Fibroblast of skin of left biceps (primary cell): ENCODE measurements around the gene RYR3.

Experiments
- DNase-seq, 2 experiments: peaks; one replicate each; pipeline ENCODE4 v3.0.0-alpha.2; 2013; ENCODE audit warnings: low read depth in 2 of 2

RYR3 gene

GRCh38 chr15:33826201-33826600 is 515.4 kb downstream of the RYR3 start:
- DNase-seq = no peak

- no peak for DNase-seq
Observed at GRCh38 chr15:33830351-33830750, 519.6 kb downstream of the RYR3 start.

DNA sequence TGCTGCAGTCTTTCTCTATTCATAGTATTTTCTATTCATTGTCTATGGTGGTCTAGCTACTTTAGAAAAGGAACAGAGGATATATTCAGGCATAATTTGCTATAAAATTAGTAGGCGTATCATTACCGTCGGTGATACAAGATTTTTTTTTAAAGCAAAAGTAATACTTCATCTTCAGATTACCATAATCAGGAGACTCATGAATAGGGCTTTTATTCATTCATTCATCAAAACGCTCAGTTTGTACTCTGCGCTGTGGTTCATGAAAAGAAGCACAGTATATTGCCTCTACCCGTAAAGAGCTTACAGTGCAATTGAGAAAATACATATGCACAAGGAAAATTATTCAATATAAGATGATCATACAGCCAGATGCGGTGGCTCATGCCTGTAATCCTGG is 520.9 kb downstream of the RYR3 start:
- DNase-seq = no peak

- no peak for DNase-seq
Observed at GRCh38 chr15:33834892-33835743, 524.4 kb downstream of the RYR3 start.

- no peak for DNase-seq
Observed at GRCh38 chr15:33837294-33837693, 526.5 kb downstream of the RYR3 start.

GRCh38 chr15:33839540-33839939 is 528.8 kb downstream of the RYR3 start:
- no peak for DNase-seq

- no peak for DNase-seq
Observed at GRCh38 chr15:33840615-33841014, 529.8 kb downstream of the RYR3 start.

DNA sequence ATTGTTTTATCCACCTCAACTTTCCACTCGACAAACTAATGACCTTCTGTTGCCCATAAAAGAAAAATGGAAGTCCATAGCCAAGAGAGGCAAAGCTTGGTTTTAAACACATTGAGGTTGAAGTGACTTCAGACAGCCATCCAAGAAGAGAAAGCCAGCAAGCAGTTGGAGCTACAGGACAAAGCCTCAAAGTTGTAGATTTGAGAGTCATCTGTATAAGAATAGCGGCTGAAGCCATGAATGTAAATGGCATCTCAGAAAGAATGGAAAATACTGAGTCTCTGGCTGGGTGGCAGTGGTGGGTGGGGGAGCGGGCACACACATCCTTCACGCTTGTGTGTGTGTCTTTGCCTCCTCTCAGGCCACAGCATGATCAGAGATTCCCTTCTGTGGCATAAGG is 533.4 kb downstream of the RYR3 start:
- no peak for DNase-seq

DNA sequence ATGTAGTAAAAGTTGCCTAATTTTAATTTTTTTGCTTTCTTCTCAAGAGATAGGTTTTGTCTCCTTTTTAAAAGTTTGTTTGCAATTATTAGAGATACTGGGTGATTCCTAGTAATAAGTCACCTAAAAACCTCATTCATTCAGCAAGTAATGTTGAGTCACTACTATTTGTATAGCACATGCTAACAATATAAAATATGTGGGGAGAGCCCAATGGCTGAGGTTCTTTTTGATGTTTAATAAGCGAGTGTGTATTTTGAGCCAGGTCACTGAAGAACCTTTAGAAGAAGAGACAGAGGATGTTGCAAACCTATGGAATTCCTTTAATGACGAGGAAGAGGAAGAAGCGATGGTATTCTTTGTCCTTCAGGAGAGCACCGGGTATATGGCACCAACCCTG is 533.8 kb downstream of the RYR3 start:
- DNase-seq = no peak

DNA sequence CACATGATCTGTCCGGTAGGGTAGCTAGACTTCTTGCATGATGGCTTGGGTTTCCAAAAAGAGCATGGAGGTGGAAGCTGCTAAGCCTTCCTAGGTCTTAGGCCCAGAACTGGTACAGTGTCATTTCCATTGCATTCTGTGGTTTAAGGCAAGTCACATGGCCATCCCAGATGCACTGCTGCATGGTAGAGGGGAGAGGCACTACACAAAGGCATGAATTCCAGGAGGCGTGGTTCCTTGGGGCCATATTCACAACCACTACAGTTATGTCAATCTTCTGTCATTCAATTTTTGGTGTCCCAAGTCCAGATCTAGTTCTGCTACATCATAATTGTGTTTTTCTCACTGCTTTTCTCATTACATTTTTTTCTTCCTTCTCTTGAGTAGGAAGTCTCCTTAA is 535.4 kb downstream of the RYR3 start:
- DNase-seq = no peak

- DNase-seq = no peak
Observed at GRCh38 chr15:33846862-33847261, 536.1 kb downstream of the RYR3 start.

DNA sequence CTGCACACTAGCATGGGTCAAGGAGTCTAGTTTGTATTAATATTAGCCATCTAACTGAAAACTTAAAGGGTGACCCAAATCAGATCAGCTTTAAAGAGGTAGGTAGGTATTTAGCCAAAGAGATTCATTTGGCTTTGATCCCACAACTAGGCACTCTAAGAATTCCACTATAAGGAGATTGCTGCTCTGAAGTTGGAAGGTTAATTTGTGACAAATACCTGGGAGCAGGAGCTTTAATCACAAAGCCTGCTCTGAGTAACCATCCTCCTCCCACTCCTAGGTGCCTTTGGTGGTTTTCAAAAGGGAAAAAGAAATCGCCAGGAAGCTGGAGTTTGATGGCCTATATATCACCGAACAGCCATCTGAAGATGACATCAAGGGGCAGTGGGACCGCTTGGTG is 537.2 kb downstream of the RYR3 start:
- DNase-seq = no peak

- DNase-seq = no peak
Observed at GRCh38 chr15:33851079-33851478, 540.3 kb downstream of the RYR3 start.

GRCh38 chr15:33852094-33852493 is 541.3 kb downstream of the RYR3 start:
- no peak for DNase-seq

DNA sequence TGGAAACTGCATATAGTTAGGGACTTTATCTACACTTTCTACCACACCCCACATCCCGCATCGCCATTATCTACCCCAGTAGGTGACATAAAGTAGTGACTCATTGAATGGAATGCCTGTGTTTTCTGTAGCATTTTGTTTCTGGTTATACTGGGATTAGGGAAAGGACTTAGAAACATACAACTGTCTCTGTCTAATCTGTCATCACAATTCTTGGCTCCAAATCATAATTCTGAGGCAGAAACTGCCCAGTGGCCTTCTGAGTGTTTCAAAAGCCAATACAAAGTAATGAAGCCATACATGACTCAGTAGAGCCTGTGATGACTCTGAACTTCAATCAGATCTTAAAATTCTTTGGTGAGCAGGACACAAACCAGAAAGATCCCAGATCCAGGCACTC is 541.8 kb downstream of the RYR3 start:
- DNase-seq = peak in 1 of 2 experiments; percentile 11

GRCh38 chr15:33857726-33858125 is 547.0 kb downstream of the RYR3 start:
- no peak for DNase-seq

- DNase-seq = no peak
Observed at GRCh38 chr15:33858836-33859235, 548.1 kb downstream of the RYR3 start.

GRCh38 chr15:33859992-33860545 is 549.3 kb downstream of the RYR3 start:
- no peak for DNase-seq

DNA sequence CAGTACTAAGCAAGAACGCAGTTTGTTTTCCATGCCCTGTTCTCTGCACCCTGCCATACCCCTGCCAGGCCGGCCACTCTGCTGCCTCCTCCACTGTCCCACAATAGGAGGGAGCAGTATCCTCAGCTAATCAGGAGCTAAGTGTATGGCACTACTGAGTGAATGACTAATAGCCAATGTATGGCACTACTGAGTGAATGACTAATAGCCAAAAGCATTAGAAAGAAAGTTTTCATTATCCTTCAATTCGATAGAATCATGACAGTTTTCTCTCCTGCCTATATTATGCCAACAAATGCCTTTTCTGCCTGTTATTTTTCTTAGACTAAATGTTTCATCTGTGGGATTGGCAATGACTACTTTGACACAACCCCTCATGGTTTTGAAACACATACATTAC is 550.0 kb downstream of the RYR3 start:
- DNase-seq = peak in 1 of 2 experiments; percentile 10

DNA sequence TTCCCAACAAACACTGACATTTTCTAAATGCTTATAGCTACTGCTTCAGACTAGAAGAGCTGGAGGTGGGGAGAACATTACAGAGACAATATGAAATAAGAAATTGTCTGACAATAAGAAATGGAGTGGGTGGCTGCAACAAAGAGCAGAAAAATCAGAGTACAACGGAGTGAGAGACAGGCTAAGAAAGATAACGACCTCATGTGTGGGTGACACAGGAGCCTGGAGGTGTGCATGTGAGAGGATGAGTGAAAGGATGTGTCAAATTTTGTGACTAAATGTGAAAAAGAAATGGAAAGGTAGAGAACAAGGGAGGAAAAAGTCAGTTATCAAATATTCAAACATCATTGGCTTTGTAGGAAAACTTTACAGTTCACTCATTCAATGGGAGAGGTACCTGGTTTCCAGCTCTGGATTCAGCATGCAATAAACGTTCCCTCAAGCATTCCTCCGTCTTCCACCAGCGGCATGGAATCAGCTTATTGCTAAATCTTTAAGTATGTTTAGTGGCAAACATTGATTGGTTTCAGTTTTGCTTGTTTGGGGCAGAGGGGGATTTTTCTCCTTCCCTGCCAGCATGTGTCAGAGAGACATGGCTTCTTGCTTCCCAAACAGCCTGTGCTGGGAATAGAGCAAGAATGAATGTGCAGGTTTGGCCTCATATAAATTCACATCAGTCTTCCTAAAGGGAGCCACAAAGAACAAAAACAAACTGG is 553.8 kb downstream of the RYR3 start:
- no peak for DNase-seq

GRCh38 chr15:33865416-33865815 is 554.6 kb downstream of the RYR3 start:
- DNase-seq = no peak

DNA sequence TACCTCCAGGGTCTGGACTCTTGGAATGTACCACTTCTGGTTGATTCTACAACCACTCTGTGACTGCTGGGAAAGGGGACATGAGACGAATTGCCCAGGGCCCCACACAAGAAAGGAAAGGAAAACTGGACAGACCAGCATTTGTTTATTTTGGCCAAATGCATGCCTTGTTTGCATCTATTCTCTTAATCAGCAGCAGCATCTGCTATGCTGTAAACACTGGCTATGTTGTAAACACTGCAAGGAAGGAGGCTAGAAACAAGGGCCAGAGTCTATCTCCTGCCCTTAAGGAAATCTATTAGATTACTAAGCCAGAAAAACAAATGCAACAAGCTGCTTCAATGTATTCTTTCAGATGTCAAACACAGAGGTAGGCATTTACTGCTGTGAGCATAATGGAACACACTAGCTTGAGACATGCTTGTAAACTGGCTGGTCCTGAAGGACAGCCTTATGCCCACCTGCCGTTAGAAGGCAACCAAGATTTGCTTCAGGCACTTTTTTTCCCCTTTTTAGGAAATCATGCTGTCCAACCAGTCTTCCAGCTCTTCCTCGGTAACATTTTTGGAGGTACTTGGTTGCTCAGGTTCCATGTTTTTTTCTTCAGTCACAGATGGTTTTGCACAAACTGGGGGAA is 555.5 kb downstream of the RYR3 start:
- no peak for DNase-seq
